ENCODE results near the gene SIVA1.

The SIVA1 gene

GRCh38 chr14:104784218-104784568 is 31.2 kb downstream of the SIVA1 start:
- Histone ChIP-seq H3F3A (ENCODE audit: low read depth) (no peaks in the 10 kb centered on the region), H3K27me3 (ENCODE audit: insufficient read depth, low read length, poor library complexity, severe bottlenecking) (no peaks in the 10 kb centered on the region), H3K79me2 (ENCODE audit: insufficient read depth, low read length) (peaks cover 47% of the 10 kb centered on the region; the same call in 1 of the 2 replicates), H3K4me2 (ENCODE audit: low read depth, low read length, poor library complexity, severe bottlenecking) (no peak overlapping the region), H3K9me3 (ENCODE audit: insufficient read depth, low read depth, low read length) (no peaks in the 10 kb centered on the region), H3K9me2 (replicated peaks; ENCODE audit: low read depth, low read length) (no peaks in the 10 kb centered on the region), H4K20me1 (ENCODE audit: insufficient read depth, low read length, poor library complexity, severe bottlenecking) (peaks cover 31% of the 10 kb centered on the region), H3K9ac (ENCODE audit: low read depth, low read length, poor library complexity, severe bottlenecking) (no peak overlapping the region), H3K36me3 (ENCODE audit: insufficient read depth, low read length) (peaks cover 8% of the 10 kb centered on the region; the same call in 1 of the 2 replicates), H2AFZ (ENCODE audit: low read length) (no peak overlapping the region), H3K4me1 (ENCODE audit: insufficient read depth, low read length, poor library complexity, severe bottlenecking) (peaks cover 2% of the 10 kb centered on the region), H3K4me3 (ENCODE audit: low read length, poor library complexity, severe bottlenecking) (no peak overlapping the region)
- TF ChIP-seq CTCF (conservative IDR thresholded peaks at IDR 0.05; ENCODE audit: low read length), result no peak
- no peak for TF ChIP-seq EZH2phosphoT487 (IDR thresholded peaks at IDR 0.05; ENCODE audit: borderline replicate concordance)

DNA sequence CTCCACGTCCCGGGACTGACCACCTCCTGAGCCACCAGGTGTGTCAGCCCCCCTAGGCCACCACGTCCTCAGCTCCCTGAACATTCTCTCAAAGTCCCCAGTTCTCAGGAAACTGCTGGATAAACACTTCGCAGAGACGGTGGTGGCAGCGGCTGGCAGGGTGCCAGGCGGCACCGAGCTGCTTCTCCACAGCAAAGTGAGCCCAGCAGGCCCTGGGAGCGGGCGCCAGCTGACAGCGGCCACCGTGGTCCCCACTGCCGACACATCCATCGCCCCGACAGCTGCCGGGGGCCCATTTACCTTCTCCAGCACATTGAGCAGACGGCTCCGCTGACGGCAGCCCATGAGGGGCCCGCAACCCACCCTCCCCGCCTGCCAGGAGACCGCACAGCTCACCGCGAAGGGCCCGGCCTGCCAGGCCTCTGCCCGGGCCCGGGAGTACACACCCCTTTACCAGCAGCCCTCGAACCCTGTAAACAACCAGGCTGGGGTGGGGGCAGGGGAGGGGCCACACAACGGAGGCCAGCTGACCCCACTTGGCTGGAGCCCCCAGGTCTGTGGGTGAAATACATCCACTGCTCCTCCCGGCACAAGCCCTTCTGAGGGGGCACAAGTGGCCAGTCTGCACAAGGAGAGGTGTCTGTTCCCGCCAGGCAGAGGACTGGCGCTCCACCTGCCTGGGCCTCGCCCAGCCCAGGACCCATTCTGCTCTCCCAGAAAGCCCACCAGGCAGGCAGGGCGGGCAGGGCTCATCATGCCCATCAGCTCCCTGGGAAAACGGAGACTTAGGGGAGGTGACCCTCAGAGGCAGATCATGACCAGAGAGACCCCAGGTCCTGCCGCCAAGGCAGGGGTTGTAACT is 32.1 kb downstream of the SIVA1 start:
- TF ChIP-seq CTCF (conservative IDR thresholded peaks at IDR 0.05; ENCODE audit: low read length) (no peak), EZH2phosphoT487 (IDR thresholded peaks at IDR 0.05; ENCODE audit: borderline replicate concordance) (no peak)
- Histone ChIP-seq H2AFZ (ENCODE audit: low read length) (no peak overlapping the region), H3K4me1 (ENCODE audit: insufficient read depth, low read length, poor library complexity, severe bottlenecking) (peaks cover 2% of the 10 kb centered on the region), H3K4me3 (ENCODE audit: low read length, poor library complexity, severe bottlenecking) (no peak overlapping the region), H3K27me3 (ENCODE audit: insufficient read depth, low read length, poor library complexity, severe bottlenecking) (no peaks in the 10 kb centered on the region), H3K4me2 (ENCODE audit: low read depth, low read length, poor library complexity, severe bottlenecking) (no peak overlapping the region), H3K36me3 (ENCODE audit: insufficient read depth, low read length) (peaks cover 5% of the 10 kb centered on the region; the same call in 1 of the 2 replicates), H3F3A (ENCODE audit: low read depth) (no peaks in the 10 kb centered on the region), H3K9me2 (replicated peaks; ENCODE audit: low read depth, low read length) (no peaks in the 10 kb centered on the region), H4K20me1 (ENCODE audit: insufficient read depth, low read length, poor library complexity, severe bottlenecking) (peaks cover 35% of the 10 kb centered on the region), H3K9me3 (ENCODE audit: insufficient read depth, low read depth, low read length) (no peaks in the 10 kb centered on the region), H3K9ac (ENCODE audit: low read depth, low read length, poor library complexity, severe bottlenecking) (no peak overlapping the region), H3K79me2 (ENCODE audit: insufficient read depth, low read length) (peaks cover 53% of the 10 kb centered on the region; the same call in 1 of the 2 replicates)

GRCh38 chr14:104785708-104786080 is 32.7 kb downstream of the SIVA1 start:
- peaks cover 55% of the 10 kb centered on the region for H3K79me2 ChIP-seq (ENCODE audit: insufficient read depth, low read length)
- no peak overlapping the region for H3K4me3 ChIP-seq (ENCODE audit: low read length, poor library complexity, severe bottlenecking)
- H4K20me1 ChIP-seq (ENCODE audit: insufficient read depth, low read length, poor library complexity, severe bottlenecking), result peaks cover 40% of the 10 kb centered on the region

More at GRCh38 chr14:104785708-104786080, 32.7 kb downstream of the SIVA1 start:
- Histone ChIP-seq H3K9me3 (ENCODE audit: insufficient read depth, low read depth, low read length) (no peaks in the 10 kb centered on the region), H3K27me3 (ENCODE audit: insufficient read depth, low read length, poor library complexity, severe bottlenecking) (no peaks in the 10 kb centered on the region), H3K36me3 (ENCODE audit: insufficient read depth, low read length) (peaks cover 3% of the 10 kb centered on the region; the same call in 1 of the 2 replicates), H2AFZ (ENCODE audit: low read length) (no peak overlapping the region), H3K9ac (ENCODE audit: low read depth, low read length, poor library complexity, severe bottlenecking) (no peak overlapping the region), H3F3A (ENCODE audit: low read depth) (no peaks in the 10 kb centered on the region), H3K4me2 (ENCODE audit: low read depth, low read length, poor library complexity, severe bottlenecking) (peak overlapping the region; percentile 12), H3K9me2 (replicated peaks; ENCODE audit: low read depth, low read length) (no peaks in the 10 kb centered on the region), H3K4me1 (ENCODE audit: insufficient read depth, low read length, poor library complexity, severe bottlenecking) (peaks cover 2% of the 10 kb centered on the region)
- TF ChIP-seq EZH2phosphoT487 (IDR thresholded peaks at IDR 0.05; ENCODE audit: borderline replicate concordance) (no peak), CTCF (conservative IDR thresholded peaks at IDR 0.05; ENCODE audit: low read length) (no peak)
